ENCODE measurements around the gene ARHGAP8. TPM values are rescaled to one million over a fixed set of nuclear protein-coding genes. Genes with fewer than 3 reads are reported as not detected.
"Not testable (repeated sequence)": the region's sequence is repeated elsewhere in the genome, so short reads cannot be mapped to it uniquely, and the experiment has no call there.

ARHGAP8 gene
- total and polyA plus RNA-seq, 10 donors: 2.7 to 71.6 (median 19.7) TPM

DNA sequence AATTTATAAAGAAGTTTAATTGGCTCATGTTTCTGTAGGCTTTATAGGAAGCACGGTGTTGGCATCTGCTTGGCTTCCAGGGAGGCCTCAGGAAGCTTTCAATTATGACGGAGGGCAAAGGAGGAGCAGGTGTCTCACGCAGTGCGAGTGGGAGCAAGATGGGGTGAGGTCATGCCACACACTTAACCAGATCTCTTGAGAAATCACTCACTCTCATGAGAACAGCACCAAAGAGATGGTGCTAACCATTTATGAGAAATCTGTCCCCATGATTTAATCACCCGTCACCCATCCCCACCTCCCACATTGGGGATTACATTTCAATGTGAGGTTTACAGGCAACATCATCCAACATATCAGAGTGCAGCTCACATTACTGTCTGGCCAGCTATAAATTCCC lies 103.5 kb downstream of the ARHGAP8 start:
- H3K4me3 ChIP-seq: no peak overlapping the region
- TF ChIP-seq POLR2A (IDR thresholded peaks at IDR 0.05) (no peak), POLR2AphosphoS5 (IDR thresholded peaks at IDR 0.05) (no peak), CTCF (IDR thresholded peaks at IDR 0.05 in 8 of 11, conservative IDR thresholded peaks at IDR 0.05 in 3 of 11) (no peak)
- peaks cover 0 to 21% (median 0%) of the 10 kb centered on the region in 6 donors for H3K36me3 ChIP-seq
- H3K27ac ChIP-seq: no peak overlapping the region
- H3K27me3 ChIP-seq (replicated peaks in 1 of 7): no peaks in the 10 kb centered on the region
- no peak for DNase-seq
- no peaks in the 10 kb centered on the region for H3K4me1 ChIP-seq
- H3K9me3 ChIP-seq: no peaks in the 10 kb centered on the region
- 84 to 90% (median 87%) methylated on average over 5 of the region's 5 CpGs for WGBS, 5 donors
- intact Hi-C loops (cut with DNase I; ENCODE audit: low total_unique reads): no loop called here

GRCh38 chr22:44858819-44859218 lies 106.4 kb downstream of the ARHGAP8 start:
- DNase-seq; H3K27ac ChIP-seq; H3K4me3 ChIP-seq; H3K27me3 ChIP-seq (replicated peaks in 1 of 7); H3K9me3 ChIP-seq; intact Hi-C loops (cut with DNase I; ENCODE audit: low total_unique reads); H3K4me1 ChIP-seq: not testable (repeated sequence)
- 59 to 90% (median 83%) methylated on average over 3 to 7 of the region's 7 CpGs for WGBS, 5 donors
- H3K36me3 ChIP-seq: peaks cover 0 to 31% (median 0%) of the 10 kb centered on the region in 6 donors

DNA sequence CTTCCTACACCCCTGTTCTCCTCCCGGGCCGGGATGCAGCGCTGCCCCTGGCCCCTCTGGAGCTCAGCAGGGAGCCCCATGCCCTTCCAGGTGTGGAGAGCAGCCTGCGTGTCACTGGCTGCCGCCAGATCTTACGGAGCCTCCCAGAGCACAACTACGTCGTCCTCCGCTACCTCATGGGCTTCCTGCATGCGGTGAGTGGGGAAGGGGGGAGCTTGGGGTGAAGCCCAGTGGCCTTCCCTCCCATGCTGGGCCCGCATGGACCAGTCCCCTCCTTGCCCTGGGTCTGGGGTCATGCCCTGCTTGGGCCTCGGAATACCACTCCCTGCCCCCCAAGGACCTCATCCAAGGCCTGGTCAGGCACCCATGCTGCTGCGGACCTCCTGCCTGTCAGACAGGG lies 107.3 kb downstream of the ARHGAP8 start:
- Histone ChIP-seq H3K9me3 (no peaks in the 10 kb centered on the region), H3K36me3 (peaks cover 0 to 31% (median 0%) of the 10 kb centered on the region in 6 donors), H3K4me3 (no peak overlapping the region), H3K27me3 (replicated peaks in 1 of 7) (no peaks in the 10 kb centered on the region), H3K4me1 (no peaks in the 10 kb centered on the region), H3K27ac (no peak overlapping the region)
- 90 to 94% (median 93%) methylated on average over 6 to 13 of the region's 13 CpGs for WGBS, 5 donors
- intact Hi-C loops (cut with DNase I; ENCODE audit: low total_unique reads): no loop called here
- no peak for DNase-seq
- TF ChIP-seq POLR2AphosphoS5 (IDR thresholded peaks at IDR 0.05) (peak in 1 of 3 donors; percentile 8), CTCF (IDR thresholded peaks at IDR 0.05 in 8 of 11, conservative IDR thresholded peaks at IDR 0.05 in 3 of 11) (no peak)

GRCh38 chr22:44860311-44860710 lies 107.9 kb downstream of the ARHGAP8 start:
- intact Hi-C loops (cut with DNase I; ENCODE audit: low total_unique reads): no loop called here
- Histone ChIP-seq H3K9me3 (no peaks in the 10 kb centered on the region), H3K27me3 (replicated peaks in 1 of 7) (no peaks in the 10 kb centered on the region), H3K4me1 (no peaks in the 10 kb centered on the region), H3K36me3 (peaks cover 0 to 31% (median 0%) of the 10 kb centered on the region in 6 donors), H3K27ac (no peak overlapping the region), H3K4me3 (no peak overlapping the region)
- no peak for TF ChIP-seq CTCF (IDR thresholded peaks at IDR 0.05 in 8 of 11, conservative IDR thresholded peaks at IDR 0.05 in 3 of 11)
- TF ChIP-seq POLR2A (IDR thresholded peaks at IDR 0.05): no peak
- no peak for TF ChIP-seq POLR2AphosphoS5 (IDR thresholded peaks at IDR 0.05)
- no peak for DNase-seq
- 66 to 89% (median 76%) methylated on average over 6 of the region's 6 CpGs for WGBS, 5 donors

- H3K4me1 ChIP-seq: no peaks in the 10 kb centered on the region
- WGBS, 5 donors: 75 to 94% (median 90%) methylated on average over 4 to 7 of the region's 7 CpGs
- no peaks in the 10 kb centered on the region for H3K9me3 ChIP-seq
- no peak overlapping the region for H3K4me3 ChIP-seq
- no peak for DNase-seq
- TF ChIP-seq CTCF (IDR thresholded peaks at IDR 0.05 in 8 of 11, conservative IDR thresholded peaks at IDR 0.05 in 3 of 11) (no peak), POLR2AphosphoS5 (IDR thresholded peaks at IDR 0.05) (no peak), POLR2A (IDR thresholded peaks at IDR 0.05) (no peak)
- no peaks in the 10 kb centered on the region for H3K27me3 ChIP-seq (replicated peaks in 1 of 7)
- H3K36me3 ChIP-seq: peaks cover 0 to 31% (median 0%) of the 10 kb centered on the region in 6 donors
- H3K27ac ChIP-seq: no peak overlapping the region
- intact Hi-C loops (cut with DNase I; ENCODE audit: low total_unique reads): no loop called here
Observed at GRCh38 chr22:44861245-44861644, 108.9 kb downstream of the ARHGAP8 start.
